HFFc6 (cell line): ENCODE measurements around the gene KSR2. TPM values are rescaled to one million over a fixed set of nuclear protein-coding genes. Genes with fewer than 3 reads are reported as not detected.

Source experiments
- DNase-seq: peaks from one replicate; pipeline ENCODE4 v3.0.0-alpha.2; 2018
- H3K27ac Mint-ChIP-seq: 2 replicates; pipeline ENCODE4 v1.8.0; 2020; ENCODE audit warnings: mild to moderate bottlenecking, mixed read lengths
- H3K27me3 Mint-ChIP-seq: 2 replicates; pipeline ENCODE4 v1.8.0; 2021; ENCODE audit warnings: mild to moderate bottlenecking, moderate library complexity, mixed read lengths; ENCODE audit not compliant: insufficient read depth
- H3K36me3 Mint-ChIP-seq: 2 replicates; pipeline ENCODE4 v1.8.0; 2021; ENCODE audit warnings: low read depth, mixed read lengths
- H3K4me1 Mint-ChIP-seq: 2 replicates; pipeline ENCODE4 v1.8.0; 2020; ENCODE audit warnings: low read depth, mixed read lengths
- H3K4me3 Mint-ChIP-seq: 2 replicates; pipeline ENCODE4 v1.8.0; 2020; ENCODE audit warnings: mild to moderate bottlenecking, moderate library complexity, mixed read lengths
- H3K9me3 Mint-ChIP-seq: 2 replicates; pipeline ENCODE4 v1.8.0; 2020; ENCODE audit warnings: mild to moderate bottlenecking, mixed read lengths
- CTCF ChIP-seq: fragments of 200-600 bp; sonication (generic); IDR thresholded peaks from 2 replicates; pipeline ENCODE4 v1.5.0; 2021; ENCODE audit warnings: antibody characterized with exemption, mild to moderate bottlenecking
- total RNA-seq, 6 experiments: library from RNA; stranded (reverse); fragmentation: NEBNext Ultra II Directional; extraction: Animal tissue kit (Norgen Biotek cat#: 25700); gene quantifications; 2 replicates in 1 of 6; 3 replicates in 5 of 6; pipeline ENCODE4 v1.2.3, GENCODE V29; 2021

The KSR2 gene
- total RNA-seq, 6 experiments from 2014 or later = 0.09 to 0.22 (median 0.12) TPM; not detected in 2

- H3K27ac Mint-ChIP-seq = no peak overlapping the region
- no peak overlapping the region for H3K4me3 Mint-ChIP-seq
- H3K36me3 Mint-ChIP-seq = no peaks in the 10 kb centered on the region
- no peaks in the 10 kb centered on the region for H3K9me3 Mint-ChIP-seq
- TF ChIP-seq CTCF = no peak
- peaks cover 4% of the 10 kb centered on the region for H3K27me3 Mint-ChIP-seq
- H3K4me1 Mint-ChIP-seq = no peaks in the 10 kb centered on the region
- no peak for DNase-seq
Observed at GRCh38 chr12:117882603-117883184, 86.1 kb downstream of the KSR2 start.

- Mint-ChIP-seq H3K27ac (no peak overlapping the region), H3K4me3 (no peak overlapping the region), H3K4me1 (no peaks in the 10 kb centered on the region), H3K27me3 (peaks cover 4% of the 10 kb centered on the region), H3K36me3 (no peaks in the 10 kb centered on the region), H3K9me3 (no peaks in the 10 kb centered on the region)
- no peak for TF ChIP-seq CTCF
- DNase-seq = no peak
Observed at GRCh38 chr12:117882181-117882580, 86.6 kb downstream of the KSR2 start.

- TF ChIP-seq CTCF = no peak
- H3K4me1 Mint-ChIP-seq = no peaks in the 10 kb centered on the region
- no peak overlapping the region for H3K4me3 Mint-ChIP-seq
Observed at GRCh38 chr12:117881517-117881916, 87.3 kb downstream of the KSR2 start.

GRCh38 chr12:117878605-117879004 lies 90.2 kb downstream of the KSR2 start:
- Mint-ChIP-seq H3K27me3 (peaks cover 4% of the 10 kb centered on the region), H3K36me3 (no peaks in the 10 kb centered on the region), H3K9me3 (no peaks in the 10 kb centered on the region), H3K4me1 (peaks cover 6% of the 10 kb centered on the region; the same call in 1 of the 2 replicates), H3K4me3 (no peak overlapping the region), H3K27ac (no peak overlapping the region)
- no peak for TF ChIP-seq CTCF
- DNase-seq = no peak

More at GRCh38 chr12:117881517-117881916, 87.3 kb downstream of the KSR2 start:
- H3K9me3 Mint-ChIP-seq = no peaks in the 10 kb centered on the region
- no peaks in the 10 kb centered on the region for H3K36me3 Mint-ChIP-seq
- no peak overlapping the region for H3K27ac Mint-ChIP-seq
- no peak for DNase-seq
- peaks cover 4% of the 10 kb centered on the region for H3K27me3 Mint-ChIP-seq

GRCh38 chr12:117876436-117876816 lies 92.4 kb downstream of the KSR2 start:
- Mint-ChIP-seq H3K27ac (no peak overlapping the region), H3K4me1 (peaks cover 6% of the 10 kb centered on the region; the same call in 1 of the 2 replicates), H3K4me3 (no peak overlapping the region), H3K36me3 (no peaks in the 10 kb centered on the region), H3K27me3 (peaks cover 4% of the 10 kb centered on the region; the same call in 1 of the 2 replicates), H3K9me3 (no peaks in the 10 kb centered on the region)
- no peak for TF ChIP-seq CTCF
- no peak for DNase-seq
